HG02885 (cell line): ENCODE data around the gene COG1.

Experiments used
- ATAC-seq: cut with Tn5 transposase; IDR thresholded peaks from one replicate; pipeline ENCODE4 v1.9.1; 2021; ENCODE audit warnings: mild to moderate bottlenecking; ENCODE audit not compliant: unreplicated experiment, poor library complexity

The COG1 gene

DNA sequence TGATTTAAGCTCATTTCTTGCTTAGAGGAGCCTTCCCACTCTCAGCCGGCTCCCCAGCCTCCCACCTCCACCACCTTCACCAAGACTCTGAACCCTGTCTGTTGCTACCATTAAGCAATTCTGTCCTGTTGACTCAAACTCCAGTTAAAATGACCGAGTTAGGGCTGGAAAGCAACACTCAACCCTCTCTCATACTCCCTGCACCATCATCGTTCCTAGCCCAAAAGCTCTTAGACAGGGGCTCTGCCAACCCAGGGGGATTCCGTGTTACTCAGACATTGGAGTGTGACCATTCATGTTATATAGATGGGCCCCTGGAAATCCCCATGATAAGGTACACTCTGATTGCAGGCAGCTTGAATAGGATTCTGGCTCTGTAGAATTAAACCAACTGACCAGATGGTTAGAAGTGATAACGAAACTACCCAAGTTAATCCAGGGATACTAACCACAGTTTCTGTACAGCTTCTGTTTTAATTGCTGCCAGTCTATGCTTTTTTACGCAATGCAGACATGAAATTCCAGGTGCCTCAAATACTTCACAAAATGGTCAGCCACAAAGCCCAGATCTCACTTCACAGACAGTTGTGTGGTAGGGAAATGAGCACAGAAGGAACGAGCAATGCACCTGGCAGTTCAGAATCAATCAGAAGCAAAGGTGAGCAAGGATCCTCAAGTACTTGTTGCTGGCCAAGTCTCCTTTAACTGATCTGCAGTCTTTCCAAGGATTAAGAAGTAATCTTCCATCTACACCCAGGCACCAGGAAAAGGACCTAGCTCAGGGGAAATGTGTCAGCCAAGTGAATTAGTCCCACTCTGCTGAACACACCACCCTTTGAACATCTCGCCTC, 25.9 kb upstream of the COG1 start:
- peak; percentile 24 for ATAC-seq

DNA sequence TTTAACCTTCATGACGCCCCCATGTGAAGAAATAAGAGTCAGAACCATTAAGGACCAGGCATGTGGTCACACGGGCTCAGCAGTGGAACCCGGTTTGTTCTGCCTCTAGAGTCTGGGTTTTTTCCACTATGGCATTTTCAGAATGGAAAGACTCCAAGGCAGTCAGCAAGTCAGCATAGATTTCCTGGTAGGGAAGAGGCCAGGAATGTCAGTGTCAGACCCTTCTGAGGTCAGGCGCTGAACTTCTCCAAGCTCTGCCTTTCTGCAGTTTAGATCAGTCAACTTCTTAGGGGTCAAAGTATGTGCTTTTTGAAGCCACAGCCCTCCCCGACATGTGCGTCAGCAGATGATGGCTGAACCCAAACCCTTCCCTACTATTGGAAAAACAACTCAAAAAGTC, 24.2 kb upstream of the COG1 start:
- no peak for ATAC-seq

DNA sequence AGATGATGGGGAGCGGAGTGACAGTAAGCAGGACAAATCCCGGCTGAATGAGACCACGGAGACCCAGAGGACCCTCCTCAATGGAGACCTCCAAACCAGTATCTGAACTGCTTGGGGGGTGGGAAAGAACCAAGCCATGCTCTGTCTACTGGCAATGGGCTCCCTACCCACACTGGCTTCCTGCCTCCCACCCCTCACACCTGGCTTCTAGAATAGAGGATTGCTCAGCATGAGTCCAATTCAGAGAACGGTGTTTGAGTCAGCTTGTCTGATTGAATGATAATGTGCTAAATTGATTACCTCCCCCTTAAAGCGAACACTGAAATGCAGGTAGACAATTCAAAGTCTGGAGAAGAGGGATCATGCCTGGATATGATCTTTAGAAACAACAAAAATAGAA, 22.5 kb upstream of the COG1 start:
- no peak for ATAC-seq

DNA sequence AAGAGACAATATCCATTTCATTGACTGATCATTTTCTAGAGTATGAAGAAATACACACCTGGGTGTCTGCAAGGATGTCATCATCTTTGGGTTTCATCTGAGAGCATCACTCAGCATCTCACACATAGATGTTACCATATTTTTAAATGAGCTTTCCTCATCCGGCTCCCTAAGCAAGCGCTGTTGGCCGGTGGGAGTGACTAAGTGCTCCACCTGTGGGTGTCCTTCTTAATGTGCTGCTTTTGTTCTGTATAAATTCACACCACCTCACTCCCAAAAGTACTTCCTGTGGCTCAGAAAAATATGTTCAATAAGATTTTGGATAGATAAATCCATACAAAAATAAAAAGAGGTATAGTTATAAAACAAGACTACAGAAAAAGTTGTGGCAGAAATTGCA, 20.6 kb upstream of the COG1 start:
- ATAC-seq = no peak

DNA sequence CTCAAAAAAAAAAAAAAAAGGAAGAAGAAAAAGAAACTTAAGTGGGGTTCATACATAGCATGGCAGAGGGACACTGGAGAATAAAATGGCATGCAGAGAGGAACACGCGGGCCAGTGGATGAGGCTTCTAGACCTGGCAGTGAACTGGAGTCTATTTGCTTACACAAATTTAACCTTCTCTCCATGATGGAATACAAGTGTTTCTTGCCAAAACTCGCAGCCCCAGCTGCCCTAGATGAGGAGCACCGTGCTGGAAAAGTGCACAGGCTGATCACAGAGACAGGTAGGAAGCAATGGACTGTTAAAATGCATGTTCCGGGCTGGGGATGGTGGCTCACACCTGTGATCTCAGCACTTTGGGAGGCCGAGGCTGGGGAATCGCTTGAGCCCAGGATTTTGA, 18.7 kb upstream of the COG1 start:
- ATAC-seq = no peak

DNA sequence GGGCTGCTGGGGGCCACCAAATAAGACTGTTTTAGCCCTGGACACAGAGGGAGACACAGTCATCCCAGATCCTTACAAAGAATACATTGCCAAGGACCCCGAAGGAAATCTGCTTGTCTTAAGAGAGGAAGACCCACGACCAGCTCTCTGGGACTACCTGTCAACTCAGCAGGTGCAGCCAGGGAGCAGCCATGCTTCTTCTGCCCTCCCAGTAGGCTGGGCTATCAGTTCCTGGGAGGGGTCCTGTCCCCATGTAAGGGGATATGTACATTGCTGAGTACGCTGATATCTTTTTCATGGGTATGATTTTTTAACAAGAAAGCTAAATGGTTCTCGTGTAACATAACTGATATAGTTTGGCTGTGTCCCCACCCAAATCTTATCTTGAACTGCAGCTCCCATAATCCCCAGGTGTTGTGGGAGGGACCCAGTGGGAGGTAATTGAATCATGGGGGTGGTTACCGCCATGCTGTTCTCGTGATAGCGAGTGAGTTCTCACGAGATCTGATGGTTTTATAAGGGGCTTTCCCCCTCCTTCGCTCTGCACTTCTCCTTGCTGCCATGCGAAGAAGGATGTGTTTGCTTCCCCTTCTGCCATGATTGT, 16.8 kb upstream of the COG1 start:
- no peak for ATAC-seq

DNA sequence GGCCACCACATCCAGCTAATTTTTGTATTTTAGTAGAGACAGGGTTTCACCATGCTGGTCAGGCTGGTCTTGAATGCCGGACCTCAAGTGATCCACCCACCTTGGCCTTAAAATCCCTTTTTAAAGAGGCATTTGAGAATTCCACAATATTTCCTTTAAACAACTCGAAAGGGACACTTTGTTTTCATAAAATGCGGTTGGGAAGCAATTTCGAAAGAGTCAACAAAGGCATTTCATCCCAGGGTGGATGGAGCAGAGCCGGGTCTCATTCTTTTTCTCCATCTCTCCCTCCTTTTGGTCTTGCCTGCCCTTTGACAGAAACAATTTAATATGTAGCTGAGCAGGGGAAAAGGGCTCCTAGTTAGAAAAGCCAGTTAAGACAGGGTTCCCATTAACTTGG, 13.5 kb upstream of the COG1 start:
- ATAC-seq = no peak

DNA sequence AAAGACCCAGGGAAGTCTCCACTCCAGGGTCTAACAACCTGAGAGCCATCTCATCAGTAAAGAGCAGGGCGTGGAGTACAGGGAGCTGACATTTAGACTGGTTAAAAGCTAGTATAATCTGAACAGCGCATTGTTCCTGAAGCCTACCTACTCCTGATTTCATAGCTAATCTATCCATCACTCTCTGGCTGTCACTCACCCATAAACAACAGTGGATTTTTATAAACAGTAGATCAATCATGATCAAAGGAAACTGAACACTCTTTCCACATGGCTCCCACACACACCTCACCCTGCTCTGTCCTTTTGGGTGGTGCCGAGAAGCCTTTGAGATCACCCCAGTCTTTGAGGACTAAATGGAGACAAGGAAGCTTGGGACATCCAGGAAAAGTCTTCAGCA, 13.0 kb upstream of the COG1 start:
- no peak for ATAC-seq

DNA sequence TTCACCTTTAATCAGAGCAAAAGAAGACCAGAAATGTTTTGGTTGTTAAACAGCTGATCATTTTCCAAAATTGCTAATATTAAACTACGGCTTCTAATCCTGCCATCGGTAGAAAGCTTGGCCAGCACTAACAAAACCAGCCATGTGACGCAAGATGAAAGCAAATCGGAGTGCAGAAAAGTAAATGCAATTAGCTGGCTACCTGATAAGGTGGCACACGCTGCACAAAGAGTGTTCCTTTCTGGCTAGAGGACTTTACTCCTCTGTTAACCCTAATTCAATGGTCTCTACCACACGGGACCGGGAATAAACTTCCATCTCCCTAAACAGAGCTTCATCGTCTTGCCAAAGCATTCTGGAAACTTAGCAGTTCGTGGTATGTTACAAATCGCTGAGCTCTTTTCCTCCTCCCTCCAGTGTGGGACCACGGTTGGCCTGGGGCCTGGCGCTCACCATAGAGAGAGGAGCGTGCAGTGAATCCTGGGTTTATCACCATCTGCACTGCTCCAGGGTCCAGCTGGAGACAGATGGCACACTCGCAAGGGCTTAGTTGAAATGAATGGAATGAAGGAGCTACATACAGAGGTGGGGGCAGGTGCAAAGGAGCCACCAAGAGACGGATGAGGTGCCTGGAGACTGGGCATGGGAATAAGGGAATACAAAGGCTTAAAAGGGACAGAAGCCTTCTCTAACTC, 10.1 kb upstream of the COG1 start:
- no peak for ATAC-seq

DNA sequence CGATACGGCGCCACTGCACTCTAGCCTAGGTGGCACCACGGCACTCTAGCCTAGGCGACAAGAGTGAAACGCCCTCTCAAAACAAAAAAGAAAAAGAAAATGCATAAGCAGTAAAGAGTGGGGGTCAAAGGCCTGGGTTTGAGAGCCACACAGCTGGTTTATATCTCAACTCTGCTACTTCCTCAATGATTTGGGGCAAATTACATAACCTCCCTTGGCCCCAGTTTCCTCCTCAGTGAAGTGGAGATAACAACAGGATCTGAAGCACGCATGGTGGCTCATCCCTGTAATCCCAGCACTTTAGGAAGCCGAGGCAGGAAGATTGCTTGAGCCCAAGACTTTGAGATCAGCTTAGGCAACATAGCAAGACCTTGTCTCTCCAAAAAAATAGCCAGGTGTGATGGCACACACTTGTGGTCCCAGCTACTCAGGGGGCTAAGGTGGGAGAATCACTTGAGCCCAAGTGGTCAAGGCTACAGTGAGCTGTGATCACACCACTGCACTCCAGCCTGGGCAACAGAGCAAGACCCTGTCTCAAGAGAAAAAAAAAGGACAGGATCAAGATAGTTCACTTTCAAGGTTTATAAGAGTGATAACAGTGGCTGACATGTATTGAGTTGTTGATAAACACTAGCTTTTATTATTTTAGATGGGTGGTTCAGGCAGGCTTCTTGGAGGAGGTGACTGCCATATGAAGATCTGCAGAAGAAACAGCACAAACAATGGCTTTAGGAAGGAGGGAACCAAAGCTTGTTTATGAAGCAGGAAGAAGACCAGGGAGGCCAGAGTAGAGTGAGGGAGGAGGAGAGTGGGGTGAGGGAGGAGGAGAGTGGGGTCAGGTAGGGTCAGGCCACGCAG, 8.5 kb upstream of the COG1 start:
- no peak for ATAC-seq

DNA sequence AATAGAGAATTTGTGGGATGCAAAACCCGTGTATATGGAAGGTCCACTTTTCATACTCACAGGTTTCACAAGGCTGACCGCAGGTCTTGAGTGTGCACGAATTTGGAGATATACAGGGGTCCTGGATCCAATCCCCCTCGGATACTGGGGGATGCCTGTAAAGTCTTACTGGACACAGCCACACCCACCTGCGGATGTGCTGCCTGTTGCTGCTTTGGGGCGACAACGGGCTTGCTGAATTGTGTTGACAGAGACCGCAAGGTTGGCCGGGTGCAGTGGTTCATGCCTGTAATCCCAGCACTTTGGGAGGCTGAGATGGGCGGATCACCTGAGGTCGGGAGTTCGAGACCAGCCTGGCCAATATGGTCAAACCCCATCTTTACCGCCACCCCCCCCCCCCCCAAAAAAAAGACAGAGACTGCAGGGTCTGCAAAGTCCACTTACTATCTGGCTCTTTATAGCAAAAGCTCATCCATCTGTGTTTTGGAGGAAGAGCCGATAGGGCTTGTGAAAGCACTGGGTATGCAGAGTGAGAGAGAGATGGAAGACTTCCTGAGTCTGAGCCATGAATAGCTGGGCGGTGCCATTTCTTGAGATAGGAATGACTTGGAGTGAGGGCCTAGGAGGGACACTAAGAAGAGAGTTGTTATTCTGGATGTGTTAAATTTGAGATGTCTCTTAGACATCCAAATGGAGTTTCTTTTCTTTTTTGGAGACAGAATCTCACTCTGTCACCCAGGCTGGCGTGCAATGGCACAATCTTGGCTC, 6.4 kb upstream of the COG1 start:
- ATAC-seq = no peak

DNA sequence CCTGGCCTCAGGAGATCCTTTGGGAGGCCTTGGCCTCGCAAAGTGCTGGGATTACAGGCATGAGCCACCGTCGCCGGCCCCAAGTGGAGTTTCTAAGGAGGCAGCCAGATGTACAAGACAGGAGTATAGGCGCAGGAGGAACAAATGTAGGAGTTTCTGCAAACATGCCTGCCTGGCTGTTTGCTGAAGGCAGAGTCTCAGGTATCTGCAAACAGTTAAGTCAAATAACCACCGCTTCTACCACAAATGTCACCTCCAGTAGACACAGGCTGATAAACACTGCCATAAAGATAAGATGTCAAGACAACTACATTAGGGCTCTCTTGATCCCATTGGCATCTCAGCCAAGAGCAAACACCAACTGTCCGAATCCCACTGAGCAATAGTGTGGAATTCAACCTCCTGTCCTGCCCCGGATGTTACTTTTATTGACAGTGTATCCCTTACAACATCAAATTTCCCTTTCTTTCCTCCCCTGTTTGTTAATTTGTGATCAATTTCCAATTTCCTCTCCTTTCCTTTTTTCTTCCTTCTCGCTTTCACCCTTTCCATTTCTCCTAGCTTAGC, 5.6 kb upstream of the COG1 start:
- ATAC-seq = no peak

DNA sequence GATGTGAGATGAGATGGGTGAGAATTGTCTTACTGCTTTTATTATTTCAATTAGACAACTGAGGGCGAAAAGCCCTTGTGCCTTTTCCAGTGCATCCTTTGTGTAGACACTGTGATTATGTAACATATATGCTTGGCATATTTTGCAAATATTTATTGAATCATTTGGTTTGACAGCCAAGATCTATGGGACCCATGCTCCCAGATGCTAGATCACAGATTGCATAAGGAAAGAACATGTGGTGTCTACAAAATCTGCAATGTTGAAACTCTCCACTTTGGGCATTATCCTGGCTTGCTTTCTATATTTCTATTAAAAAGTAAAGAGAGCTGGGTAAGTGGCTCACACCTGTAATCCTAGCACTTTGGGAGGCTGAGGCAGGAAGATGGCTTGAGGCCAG, 4.8 kb upstream of the COG1 start:
- ATAC-seq = no peak

DNA sequence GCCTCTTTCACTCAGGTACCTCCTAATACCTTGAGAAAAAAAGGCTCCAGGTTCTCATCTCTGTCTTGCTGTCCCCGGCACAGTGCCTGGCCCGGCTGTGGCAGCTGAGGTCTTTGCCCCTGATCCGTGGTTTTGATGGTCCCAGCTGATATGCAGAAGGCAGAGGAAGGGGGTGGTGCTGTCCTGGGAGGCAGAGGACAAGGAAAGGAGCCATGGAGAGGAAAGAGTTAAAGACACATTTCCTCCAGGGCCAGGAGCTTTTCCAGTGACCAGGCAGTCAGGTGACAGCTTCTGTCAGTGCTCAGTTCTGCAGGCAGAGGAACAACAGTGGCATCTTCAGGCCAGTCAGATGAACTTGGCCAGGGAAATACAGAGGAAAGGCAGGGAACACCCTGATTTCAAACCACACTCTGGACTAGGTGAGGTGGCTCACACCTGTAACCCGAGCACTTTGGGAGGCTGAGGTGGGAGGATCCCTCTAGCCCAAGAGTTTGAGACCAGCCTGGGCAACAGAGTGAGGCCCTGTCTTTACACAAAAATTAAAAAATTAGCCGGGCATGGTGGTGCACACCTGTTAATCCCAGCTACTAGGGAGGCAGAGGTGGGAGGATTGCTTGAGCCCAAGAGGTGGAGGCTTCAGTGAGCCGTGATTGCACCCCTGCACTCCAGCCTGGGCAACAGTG, 3.3 kb upstream of the COG1 start:
- ATAC-seq = no peak

DNA sequence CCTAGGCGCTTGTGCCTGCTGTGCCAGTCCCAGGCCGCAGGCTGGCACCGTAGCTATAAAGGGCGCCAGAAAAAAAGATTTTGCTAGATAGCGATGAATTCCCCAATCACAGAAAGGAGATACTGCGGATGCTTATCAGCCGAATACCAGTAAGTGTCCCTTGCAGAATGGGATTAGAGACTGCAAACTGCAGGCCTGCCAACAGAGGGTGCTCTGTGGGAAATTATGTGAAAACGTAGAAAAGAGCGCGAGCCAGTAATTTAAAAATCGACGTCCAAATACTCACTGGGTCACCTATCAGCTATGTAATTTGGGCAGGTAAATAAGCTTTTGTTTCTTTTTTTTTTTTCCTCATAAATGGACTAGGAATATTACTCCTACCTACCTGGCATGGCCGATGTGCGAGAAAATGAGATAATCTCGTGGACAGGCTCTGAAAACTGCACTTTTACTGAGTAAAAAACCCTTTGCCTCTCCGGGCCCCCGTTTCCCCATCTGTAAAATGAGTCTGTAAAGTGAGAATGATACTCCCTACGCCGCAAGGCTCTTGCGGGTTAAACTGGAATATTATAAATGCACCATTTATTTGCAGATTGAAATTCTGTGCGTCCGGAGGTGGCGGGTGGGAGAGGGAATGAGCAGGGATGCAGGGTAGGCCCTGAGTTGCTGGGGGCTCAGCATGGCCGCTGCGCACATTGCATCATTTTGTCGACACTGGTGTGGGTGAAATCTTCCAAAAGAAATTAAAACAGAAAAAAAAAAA, 1.2 kb upstream of the COG1 start:
- peak; percentile 30 for ATAC-seq

DNA sequence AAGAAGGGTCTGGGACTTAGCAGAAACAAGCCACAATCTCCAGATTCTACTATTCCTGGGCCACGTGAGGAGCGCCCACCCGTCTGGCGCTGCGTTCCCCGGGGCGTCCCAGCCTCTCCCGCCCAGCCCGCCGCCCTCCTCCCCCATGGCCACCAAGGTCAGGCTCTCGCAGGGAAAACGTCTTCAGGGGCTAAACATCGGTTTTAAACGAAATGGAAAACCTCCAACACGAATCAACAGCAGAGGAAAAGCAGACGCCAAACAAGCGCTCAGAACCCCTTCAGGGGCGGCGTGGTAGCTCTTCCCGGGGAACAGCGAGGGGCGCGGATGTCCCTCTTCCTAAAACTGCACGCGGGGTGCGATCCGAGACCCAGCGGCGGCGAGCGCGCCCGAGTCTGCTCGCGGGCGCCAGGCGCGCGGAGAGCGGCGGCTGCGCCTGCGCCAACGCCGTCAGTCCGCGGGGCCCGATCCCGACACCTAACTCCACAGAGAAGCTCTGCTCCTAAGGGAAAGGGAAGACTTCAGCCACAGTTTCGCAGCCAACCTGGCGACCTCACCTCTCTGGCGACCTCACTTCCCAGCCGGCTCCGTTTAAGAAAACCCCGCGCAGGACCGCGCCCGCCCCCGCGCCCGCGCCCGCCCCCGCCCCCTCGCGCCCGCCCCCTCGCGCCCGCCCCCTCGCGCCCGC, 505 bp upstream of the COG1 start:
- ATAC-seq = peak; percentile 67

DNA sequence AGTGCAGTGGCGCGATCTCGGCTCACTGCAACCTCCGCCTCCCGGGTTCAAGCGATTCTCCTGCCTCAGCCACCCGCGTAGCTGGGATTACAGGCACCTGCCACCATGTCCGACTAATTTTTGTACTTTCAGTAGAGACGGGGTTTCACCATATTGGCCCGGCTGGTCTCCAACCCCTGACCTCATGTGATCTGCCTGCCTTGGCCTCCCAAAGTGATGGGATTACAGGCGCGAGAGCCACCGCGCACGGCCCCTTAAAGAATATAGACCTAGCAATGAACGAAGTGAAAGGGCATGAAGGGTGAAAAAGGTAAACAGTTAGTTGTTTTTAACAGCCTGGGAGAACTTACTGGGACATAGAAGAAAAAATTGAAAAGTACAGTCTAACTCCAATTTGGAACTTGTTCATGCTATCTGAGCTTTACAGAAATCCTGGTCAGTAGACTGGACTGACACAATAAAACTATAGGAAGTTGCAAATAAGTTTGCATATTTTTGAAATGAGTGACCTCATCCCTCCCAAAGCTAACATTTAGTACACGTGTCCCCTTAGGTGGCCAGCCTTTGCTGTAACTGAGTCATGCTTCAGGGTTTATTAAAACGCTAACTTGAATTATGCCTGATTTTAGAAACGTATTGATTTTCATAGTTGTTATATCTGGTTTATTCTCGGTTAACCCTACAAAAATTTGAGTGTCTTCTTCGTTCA, 1.8 kb downstream of the COG1 start:
- no peak for ATAC-seq
